AG04449 (cell line): Measurements from ENCODE around the gene SNX33.
"Not testable (repeated sequence)": the region's sequence is repeated elsewhere in the genome, so short reads cannot be mapped to it uniquely, and the experiment has no call there.

Experiments used
- CTCF ChIA-PET: fragments of 350-600 bp; formaldehyde crosslinking; extraction: SDS; loops from one replicate; lab custom pipeline; 2021; ENCODE audit warnings: antibody characterized with exemption; lab: Yijun Ruan, JAX
- POLR2A ChIA-PET: fragments of 400-600, 350-600 bp; formaldehyde crosslinking; extraction: SDS; loops from one replicate; lab custom pipeline; 2020; ENCODE audit warnings: antibody characterized with exemption, inconsistent platforms; lab: Yijun Ruan, JAX
- DNase-seq: peaks from one replicate; pipeline ENCODE4 v3.0.0-alpha.2; 2010; ENCODE audit warnings: low read depth, low spot score
- H3K4me3 ChIP-seq: 2 replicates; pipeline ENCODE4 v1.5.1; 2011; ENCODE audit warnings: low read depth, mild to moderate bottlenecking, control low read depth, low read length
- CTCF ChIP-seq: IDR thresholded peaks from one replicate; pipeline ENCODE4 v1.5.1; 2011; ENCODE audit warnings: mild to moderate bottlenecking, moderate library complexity, low read length, control low read depth, inconsistent platforms; ENCODE audit not compliant: insufficient read depth; ENCODE audit errors: missing control alignments

The SNX33 gene

DNA sequence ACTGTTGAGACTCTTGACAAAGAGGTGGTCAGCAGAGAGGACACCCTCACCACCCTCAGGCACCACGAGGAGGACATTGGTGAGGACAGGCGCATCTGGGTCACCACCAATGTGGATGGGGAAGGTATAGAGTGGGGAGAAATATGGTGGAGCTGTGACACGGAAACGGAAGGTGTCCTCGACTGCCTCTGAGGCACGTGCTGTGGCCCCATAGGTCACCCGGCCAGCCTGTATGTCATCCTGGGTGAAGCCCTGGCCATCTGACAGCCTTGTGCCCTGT is 40.5 kb downstream of the SNX33 start:
- DNase-seq = no peak
- ChIA-PET POLR2A (no interaction called here), CTCF (interaction anchor here (3.3 to 6.0 kb wide), 2 partner anchors 45 to 113 kb away, joined by 11 to 116 read pairs; no protein-coding TSS in a partner anchor)
- no peak for TF ChIP-seq CTCF
- no peak overlapping the region for H3K4me3 ChIP-seq

GRCh38 chr15:75688831-75689230 is 41.1 kb downstream of the SNX33 start:
- no peak for DNase-seq
- no peak for TF ChIP-seq CTCF
- POLR2A ChIA-PET = no interaction called here
- H3K4me3 ChIP-seq = no peak overlapping the region
- CTCF ChIA-PET = interaction anchor here (1.0 to 6.0 kb wide), 3 partner anchors 44 to 113 kb away, joined by 4 to 116 read pairs (median 11); no protein-coding TSS in a partner anchor

GRCh38 chr15:75689429-75689828 is 41.7 kb downstream of the SNX33 start:
- CTCF ChIA-PET = interaction anchor here (1.0 kb wide), 1 partner anchor 113 kb away, joined by 4 read pairs; no protein-coding TSS in a partner anchor

DNA sequence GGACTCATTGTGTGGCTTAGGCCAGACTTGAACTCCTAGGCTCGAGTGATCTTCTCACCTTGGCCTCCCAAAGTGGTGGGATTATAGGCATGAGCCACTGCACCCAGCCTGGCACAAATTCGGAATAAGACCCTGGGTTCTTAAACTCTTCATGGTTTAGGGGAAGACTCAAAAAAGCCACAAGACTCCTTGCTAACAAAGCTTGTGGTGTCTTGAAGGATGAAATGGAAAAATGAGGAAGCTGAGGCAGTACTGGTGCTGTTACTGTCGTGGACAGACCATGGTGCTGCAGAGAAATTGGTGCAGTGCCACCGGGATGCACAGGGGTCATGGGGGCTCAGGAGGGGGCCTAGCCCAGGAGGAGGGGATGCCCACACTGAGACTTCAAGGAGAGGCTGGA is 44.6 kb downstream of the SNX33 start:
- ChIA-PET CTCF (interaction anchor here (2.4 kb wide), 1 partner anchor 110 kb away, joined by 10 read pairs; no protein-coding TSS in a partner anchor), POLR2A (interaction anchor here (1.1 kb wide), 1 partner anchor 238 kb away, joined by 4 read pairs; no protein-coding TSS in a partner anchor)
- H3K4me3 ChIP-seq, DNase-seq: not testable (repeated sequence)

More at GRCh38 chr15:75689429-75689828, 41.7 kb downstream of the SNX33 start:
- DNase-seq, H3K4me3 ChIP-seq, POLR2A ChIA-PET: not testable (repeated sequence)

GRCh38 chr15:75693028-75693427 is 45.3 kb downstream of the SNX33 start:
- not testable (repeated sequence) for H3K4me3 ChIP-seq, DNase-seq
- ChIA-PET CTCF (interaction anchor here (2.3 kb wide), 1 partner anchor 109 kb away, joined by 19 read pairs; no protein-coding TSS in a partner anchor), POLR2A (interaction anchor here (1.1 to 1.3 kb wide), 2 partner anchors 32 to 239 kb away, joined by 3 to 4 read pairs; no protein-coding TSS in a partner anchor)

GRCh38 chr15:75693501-75694240 is 46.0 kb downstream of the SNX33 start:
- CTCF ChIA-PET = interaction anchor here (0.7 to 2.3 kb wide), 2 partner anchors 9 to 108 kb away, joined by 5 to 19 read pairs; no protein-coding TSS in a partner anchor
- POLR2A ChIA-PET = interaction anchor here (1.1 to 1.4 kb wide), 3 partner anchors 27 to 240 kb away, joined by 3 to 5 read pairs (median 4); no protein-coding TSS in a partner anchor
- peak overlapping the region; percentile 1; the same call in 1 of the 2 replicates for H3K4me3 ChIP-seq
- no peak for TF ChIP-seq CTCF
- DNase-seq = no peak

DNA sequence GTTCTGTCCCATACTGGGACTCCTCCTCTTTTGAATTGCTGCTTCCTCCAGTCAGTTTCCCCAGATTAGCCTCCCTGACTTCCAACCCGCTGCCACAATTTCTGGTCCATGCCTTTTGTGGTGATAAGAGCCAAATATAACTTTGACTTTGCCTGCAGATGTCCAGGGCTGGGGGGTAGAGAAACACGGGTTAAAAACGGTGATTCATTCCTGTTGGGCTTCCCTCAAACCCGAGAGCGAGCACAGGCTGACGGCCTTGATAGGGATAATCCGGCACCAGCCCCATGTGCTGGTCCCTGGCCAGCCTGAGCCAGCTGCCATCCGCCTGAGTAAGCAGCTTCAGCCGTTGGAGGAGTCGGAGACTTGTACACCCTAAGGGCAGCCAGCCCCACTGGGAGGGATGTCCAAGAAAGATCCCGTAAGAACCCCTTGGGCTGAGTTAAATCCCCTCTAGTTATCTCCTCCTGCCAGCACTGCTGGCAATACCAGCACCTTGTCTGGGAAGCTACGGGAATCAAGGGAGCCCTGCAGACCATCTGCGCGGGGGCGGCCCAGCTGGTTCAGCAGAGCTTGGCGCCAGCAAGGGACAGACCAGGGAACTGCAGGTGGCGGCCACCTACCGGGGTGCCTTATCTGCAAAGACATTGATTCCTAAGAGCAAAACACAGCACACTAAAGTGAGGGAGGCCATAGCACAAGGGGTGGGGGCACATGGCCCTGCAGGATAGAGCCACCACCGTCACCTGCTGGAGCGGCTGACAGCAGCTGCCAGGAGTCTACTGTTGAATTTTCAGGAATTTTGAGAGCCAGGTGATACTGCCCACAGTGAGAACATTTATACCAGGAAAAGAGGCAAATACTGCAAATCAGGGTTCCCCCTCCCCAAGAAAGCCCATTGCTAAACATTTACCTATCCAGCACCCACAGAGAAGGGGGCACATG is 46.8 kb downstream of the SNX33 start:
- H3K4me3 ChIP-seq = no peak overlapping the region
- TF ChIP-seq CTCF = peak; percentile 48
- ChIA-PET CTCF (interaction anchor here (0.7 to 2.3 kb wide), 2 partner anchors 10 to 107 kb away, joined by 5 to 19 read pairs; no protein-coding TSS in a partner anchor), POLR2A (interaction anchor here (1.1 to 1.4 kb wide), 3 partner anchors 22 to 31 kb away, joined by 3 to 5 read pairs (median 3); no protein-coding TSS in a partner anchor)
- DNase-seq = peak; percentile 91
